HPDE6-E6E7 (cell line): ENCODE data around the gene DNAH1.
"Not testable (repeated sequence)": the region's sequence is repeated elsewhere in the genome, so short reads cannot be mapped to it uniquely, and the experiment has no call there.

Experiments used
- DNase-seq: peaks from one replicate; pipeline ENCODE4 v3.0.0; 2011; ENCODE audit warnings: missing footprints; ENCODE audit errors: extremely low spot score

Gene DNAH1

GRCh38 chr3:52315977-52316764 lies at the start of gene DNAH1:
Gene DNAH1 (plus strand): TSS chr3:52316319. CDS start chr3:52322443, 6,124 bp downstream.
- DNase-seq: no peak

DNA sequence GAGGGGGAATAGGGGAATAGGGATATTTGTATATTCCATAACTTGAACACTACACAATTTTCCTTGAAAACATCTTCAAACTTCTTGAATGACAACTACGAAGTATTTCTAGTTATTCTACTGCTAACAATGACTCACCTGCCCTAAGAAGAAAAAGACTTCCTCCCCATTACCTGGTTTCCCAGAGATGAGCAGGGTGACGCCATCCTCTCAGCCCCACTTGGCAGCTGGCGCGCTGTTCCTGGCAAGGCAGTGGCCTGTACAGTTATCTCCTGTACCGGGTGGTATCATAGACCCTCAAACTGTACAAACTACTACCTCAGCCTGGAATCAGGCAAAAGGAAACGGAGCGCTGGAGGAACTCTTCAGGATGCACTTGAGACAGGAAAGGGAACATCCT lies 48.1 kb upstream of the DNAH1 start:
- no peak for DNase-seq

- DNase-seq: no peak
These were observed 46.3 kb upstream of the DNAH1 start for GRCh38 chr3:52269776-52270175.

DNA sequence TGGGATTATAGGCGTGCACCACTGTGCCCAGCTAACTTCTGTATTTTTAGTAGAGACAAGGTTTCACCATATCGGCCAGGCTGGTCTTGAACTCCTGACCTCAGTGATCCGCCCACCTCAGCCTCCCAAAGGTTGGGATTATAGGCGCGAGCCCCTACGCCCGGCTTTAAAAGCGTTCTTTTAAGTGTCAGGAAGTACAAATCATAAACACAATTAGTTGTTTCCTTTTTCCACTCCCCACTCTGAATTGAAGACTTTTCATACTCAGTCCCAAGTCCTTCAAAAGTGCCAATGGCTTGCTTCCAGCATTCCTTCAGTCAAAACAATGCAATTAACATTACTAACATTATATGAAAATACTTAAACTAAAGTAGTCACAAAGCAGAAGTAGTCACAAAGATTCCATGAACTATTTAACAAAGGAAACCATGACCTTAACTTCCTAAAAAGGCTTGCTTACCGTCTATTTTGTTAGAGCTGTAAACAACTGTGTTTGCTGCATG lies 45.8 kb upstream of the DNAH1 start:
- no peak for DNase-seq

DNA sequence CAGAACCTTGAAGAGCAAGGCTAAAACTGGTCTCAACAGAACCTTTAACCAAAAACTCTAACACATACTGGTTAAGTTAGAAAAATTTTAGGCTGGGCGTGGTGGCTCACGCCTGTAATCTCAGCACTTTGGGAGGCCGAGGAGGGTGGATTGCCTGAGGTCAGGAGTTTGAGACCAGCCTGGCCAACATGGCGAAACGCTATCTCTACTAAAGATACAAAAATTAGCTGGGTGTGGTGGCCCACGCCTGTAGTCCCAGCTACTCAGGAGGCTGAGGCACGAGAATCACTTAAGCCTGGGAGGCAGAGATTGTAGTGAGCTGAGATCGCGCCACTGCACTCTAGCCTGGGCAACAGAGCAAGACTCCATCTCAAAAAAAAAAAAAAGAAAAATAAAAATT lies 43.9 kb upstream of the DNAH1 start:
- DNase-seq: not testable (repeated sequence)

DNA sequence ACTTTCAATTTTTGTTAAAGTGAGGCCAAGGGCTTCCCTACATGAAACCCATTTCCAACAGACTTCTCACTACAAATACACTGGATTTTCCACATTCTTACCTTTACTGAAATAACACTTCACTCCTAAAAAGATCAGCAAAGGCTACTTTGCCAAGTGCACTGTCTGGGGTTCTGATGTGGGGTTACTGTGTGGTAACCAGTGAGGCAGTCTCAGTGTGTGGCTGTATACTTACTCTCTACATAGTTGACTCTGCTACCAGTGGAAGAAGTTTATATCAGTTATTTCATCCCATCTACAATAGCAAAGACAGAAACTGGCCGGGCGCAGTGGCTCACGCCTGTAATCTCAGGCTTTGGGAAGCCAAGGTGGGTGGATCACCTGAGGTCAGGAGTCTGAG lies 43.3 kb upstream of the DNAH1 start:
- no peak for DNase-seq

- DNase-seq: not testable (repeated sequence)
These were observed 41.3 kb upstream of the DNAH1 start for GRCh38 chr3:52274781-52275180.

- DNase-seq: no peak
These were observed 38.8 kb upstream of the DNAH1 start for GRCh38 chr3:52277071-52277964.

DNA sequence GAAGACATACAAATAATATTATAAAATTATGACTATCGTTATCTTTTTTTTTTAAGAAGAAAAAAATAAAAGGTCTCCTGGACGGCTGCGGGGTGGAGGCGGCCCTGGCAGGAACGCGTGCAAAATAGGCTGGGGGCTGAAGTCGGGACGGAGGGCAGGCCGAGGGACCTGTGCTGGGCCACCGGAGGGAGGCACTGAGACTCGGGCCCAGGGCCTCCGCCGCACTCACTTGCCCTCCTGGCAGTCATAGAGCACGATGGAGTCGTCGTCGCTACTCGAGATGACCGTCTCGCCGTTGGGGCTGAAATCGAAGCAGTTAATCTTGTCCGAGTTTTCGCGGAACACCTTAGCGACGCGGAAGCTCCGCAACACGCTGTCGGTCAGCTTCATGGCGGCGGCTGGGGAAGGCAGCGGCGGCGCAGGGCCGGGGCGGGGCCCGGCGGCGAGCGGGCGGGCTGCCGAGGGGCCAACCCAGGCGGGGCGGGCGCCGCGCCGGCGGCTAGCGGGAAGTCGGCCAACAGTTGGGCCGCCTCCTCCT lies 38.1 kb upstream of the DNAH1 start:
- no peak for DNase-seq

DNA sequence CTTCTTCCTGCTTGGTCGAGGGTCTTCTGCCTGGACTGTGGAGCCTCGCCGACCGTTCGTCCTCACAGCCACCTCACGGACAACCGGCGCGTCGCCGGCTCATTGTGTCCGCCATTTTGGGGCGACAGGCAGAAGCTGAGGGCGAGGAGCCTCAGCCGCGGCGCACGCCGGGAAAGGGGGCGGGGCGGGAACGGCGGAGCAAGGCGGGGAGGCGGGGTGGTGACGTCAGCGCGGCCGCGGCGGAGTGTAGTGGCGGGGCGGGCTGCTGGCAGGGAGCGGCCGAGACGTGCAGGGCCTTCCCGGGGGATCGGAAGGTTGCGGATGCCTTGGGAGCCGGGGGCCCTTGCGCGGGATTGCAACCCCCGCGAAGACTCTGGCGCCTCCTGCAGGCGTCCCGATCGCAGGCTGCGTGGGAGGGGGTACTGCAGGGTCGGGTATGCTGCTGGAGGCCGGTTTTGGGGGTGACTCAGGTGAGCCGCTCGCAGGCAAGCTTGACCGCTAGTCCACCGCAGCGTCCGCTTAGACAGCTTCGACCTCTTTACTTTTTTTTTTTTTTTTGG lies 37.5 kb upstream of the DNAH1 start, which contains the start of gene WDR82:
Gene WDR82, minus strand, starts transcription at position 140 of the 560 bp plus-strand sequence. CDS start 288 bp downstream, outside the sequence.
- peak; percentile 72 for DNase-seq

- DNase-seq: no peak
These were observed 36.5 kb upstream of the DNAH1 start for GRCh38 chr3:52279596-52279995.

DNA sequence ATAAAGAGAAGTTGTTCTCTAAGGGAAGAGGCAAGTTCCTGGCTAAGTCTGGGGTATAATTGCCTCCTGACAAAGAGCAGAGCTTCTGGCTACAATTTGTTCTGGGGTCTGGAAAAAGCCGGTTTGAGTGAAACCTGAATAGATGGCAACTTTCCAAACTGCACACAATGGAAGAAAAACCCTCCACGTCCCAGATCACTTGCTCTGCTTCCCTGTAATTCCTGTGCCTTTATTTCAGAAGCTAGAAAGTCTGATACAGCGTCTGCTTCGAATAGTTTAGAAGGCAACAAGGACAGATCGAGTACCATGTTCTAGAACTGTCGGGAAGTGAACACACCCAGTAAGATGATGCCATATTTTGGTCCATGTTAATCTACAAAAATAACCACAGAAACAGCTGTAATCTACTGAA lies 36.1 kb upstream of the DNAH1 start:
- DNase-seq: no peak

GRCh38 chr3:52281981-52282801 lies 33.9 kb upstream of the DNAH1 start:
- DNase-seq: no peak

DNA sequence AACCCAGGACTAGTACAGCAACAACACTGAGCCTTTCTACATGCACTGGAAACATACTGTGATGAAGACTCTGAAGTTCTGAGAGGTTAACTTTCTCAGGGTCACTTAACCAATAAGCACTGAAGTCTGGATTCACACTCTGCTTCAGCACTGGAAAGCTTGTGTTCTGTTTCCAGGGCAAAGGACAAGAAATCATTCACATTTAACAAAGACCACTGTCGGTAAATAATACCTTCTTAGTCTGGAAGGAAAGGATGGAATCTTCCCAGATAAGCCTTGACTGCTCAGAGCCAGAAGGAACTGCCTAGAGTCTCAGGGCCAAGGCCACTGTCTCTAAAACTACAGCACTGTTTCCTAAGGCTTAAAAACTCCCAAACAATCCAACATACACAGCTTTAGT lies 32.8 kb upstream of the DNAH1 start:
- no peak for DNase-seq

DNA sequence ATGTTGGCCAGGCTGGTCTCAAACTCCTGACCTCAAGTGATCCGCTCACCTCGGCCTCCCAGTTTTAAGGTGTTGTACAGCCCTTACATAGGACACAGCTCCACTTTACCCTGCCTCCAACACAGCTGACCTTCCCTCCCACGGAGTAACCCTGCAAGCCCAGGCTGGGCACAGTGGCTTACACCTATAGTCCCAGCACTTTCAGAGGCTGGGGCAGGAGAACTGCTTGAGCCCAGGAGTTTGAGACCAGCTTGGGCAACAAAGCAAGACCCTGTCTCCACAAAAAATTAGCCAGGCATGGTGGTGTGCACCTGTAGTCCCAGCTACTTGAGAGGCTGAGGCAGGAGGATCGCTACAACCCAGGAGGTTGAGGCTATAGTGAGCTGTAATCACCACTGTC lies 32.1 kb upstream of the DNAH1 start:
- not testable (repeated sequence) for DNase-seq

GRCh38 chr3:52286777-52287110 lies 29.4 kb upstream of the DNAH1 start:
- DNase-seq: no peak

DNA sequence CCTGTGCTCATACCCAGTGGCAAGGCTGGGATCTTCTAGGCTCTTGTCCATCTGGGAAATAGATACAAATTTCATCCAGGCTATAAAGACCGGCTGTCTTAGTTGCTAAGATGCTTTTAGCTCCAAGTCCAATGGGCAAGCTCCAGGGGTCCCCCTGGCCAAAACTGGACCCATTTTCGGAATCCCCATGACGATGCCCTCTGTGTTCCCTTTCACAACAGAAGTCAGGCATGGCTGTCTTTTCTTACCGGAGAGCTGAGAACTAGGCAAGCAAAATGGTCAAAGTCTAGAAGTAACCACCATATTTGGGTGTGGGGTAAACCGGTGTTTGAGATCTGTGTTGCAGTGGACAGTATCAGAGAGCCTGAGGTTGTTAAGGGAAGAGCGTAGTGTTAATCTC lies 27.4 kb upstream of the DNAH1 start:
- no peak for DNase-seq

DNA sequence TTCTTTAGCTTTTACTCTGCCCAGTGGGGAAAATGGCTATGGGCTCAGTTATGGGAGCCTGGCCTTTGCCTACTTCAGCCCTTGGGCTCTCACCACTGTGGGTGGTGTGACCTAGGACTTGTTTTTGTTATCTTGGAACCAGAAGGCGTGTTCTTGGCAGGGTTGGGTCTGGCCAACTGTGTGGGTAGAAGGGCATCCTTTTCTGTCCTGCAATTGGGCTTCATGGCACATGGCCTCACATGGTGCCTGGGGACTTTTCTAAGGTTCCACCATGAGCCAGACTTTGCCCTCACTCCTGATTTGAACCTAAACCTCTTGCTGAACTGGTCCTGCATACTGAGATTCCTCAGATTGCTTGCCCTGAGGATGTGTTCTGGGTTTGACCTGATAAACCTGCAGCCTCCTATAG lies 26.8 kb upstream of the DNAH1 start:
- DNase-seq: no peak

- DNase-seq: no peak
These were observed 26.1 kb upstream of the DNAH1 start for GRCh38 chr3:52289747-52290595.
